Activated effector memory CD4-positive, alpha-beta T cell treated with anti-CD3 and anti-CD28 coated beads, Interleukin-2, amount 50 U/mL, for 16 hours (primary cell): ENCODE results near the gene CCDC197.

ENCODE experiments used
- DNase-seq: peaks from one replicate; pipeline ENCODE4 v3.0.0-alpha.2; 2020

Gene CCDC197

DNA sequence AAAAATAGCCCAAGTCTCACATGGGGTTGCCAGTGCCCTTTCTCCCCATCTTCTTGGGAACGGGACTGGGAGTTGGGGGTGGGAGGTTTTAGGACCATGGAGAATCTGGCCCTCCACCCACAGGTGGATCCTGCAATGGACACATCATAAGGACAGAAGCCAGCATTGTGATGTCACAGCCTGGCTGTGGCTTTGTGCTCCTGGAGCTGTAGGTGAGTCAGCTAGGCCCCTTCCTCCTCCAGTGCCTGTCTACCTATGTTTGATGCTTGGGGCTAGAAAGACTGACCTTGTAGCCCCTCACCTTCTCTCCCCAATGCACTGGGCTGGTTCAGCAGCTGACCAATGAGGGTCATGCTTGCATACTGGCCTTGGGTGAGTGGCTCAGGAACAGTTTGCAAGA is at the start of gene CCDC197:
Gene CCDC197 (plus strand): TSS at position 220 of the 400 bp plus-strand sequence. CDS start 831 bp downstream, outside the sequence.
- no peak for DNase-seq

DNA sequence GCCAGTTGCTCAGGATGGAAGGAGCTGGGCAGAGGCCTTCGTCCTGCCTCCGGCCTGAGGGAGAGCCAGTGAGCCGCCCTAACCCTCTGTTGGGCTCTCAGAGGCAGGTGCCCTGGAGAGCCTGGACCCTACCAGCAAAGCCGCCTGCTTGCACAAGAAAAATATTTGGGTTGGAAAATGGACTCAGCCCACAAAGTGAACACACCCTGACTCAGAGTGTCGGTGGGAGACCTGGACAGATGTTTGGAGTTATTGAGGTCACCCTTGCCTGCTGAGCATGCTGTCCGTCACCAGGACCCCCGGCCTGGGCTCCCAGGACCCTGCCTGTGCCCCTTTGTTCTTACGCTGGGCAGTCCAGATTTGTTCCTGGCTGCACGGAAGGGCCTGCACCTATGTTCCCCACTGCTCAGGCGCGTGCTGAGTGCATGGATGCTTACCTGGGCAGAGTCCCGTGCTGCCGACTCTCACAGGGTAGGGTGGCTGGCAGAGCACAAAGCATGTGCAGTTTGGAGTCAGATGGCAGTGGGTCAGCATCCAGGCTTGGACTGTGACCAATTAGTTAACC is 47.5 kb upstream of the CCDC197 start:
- no peak for DNase-seq

DNA sequence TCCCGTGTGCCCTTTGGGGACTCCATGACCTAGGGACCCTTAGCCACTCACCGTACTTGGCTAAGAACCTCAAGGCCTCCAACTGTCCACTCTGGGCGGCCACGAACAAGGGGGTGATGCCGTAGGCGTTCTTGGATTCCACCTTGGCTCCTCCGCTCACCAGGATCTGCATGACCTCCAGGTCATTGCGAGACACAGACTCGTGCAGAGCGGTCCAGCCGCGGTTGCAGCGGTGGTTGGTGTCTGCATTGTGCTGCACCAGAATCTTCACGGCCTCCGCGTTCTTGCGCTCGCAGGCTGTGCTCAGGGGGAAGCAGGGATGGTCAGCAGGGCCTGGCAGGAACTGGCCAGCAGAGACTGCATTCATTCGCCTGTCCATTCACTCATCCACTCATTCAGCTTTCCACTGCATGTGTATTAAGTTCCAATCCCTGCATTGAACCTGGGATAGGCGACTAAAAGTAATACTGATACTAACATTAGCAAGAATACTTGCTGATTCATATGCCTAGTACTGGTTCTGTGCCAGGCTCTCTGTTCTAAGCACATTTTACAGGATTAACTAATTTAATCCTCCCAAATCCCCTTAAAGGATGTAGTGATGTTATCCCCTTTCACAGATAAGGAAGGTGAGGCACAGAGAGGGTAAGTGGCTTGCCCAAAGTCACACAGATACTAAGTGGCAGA is 46.0 kb upstream of the CCDC197 start:
- no peak for DNase-seq

DNA sequence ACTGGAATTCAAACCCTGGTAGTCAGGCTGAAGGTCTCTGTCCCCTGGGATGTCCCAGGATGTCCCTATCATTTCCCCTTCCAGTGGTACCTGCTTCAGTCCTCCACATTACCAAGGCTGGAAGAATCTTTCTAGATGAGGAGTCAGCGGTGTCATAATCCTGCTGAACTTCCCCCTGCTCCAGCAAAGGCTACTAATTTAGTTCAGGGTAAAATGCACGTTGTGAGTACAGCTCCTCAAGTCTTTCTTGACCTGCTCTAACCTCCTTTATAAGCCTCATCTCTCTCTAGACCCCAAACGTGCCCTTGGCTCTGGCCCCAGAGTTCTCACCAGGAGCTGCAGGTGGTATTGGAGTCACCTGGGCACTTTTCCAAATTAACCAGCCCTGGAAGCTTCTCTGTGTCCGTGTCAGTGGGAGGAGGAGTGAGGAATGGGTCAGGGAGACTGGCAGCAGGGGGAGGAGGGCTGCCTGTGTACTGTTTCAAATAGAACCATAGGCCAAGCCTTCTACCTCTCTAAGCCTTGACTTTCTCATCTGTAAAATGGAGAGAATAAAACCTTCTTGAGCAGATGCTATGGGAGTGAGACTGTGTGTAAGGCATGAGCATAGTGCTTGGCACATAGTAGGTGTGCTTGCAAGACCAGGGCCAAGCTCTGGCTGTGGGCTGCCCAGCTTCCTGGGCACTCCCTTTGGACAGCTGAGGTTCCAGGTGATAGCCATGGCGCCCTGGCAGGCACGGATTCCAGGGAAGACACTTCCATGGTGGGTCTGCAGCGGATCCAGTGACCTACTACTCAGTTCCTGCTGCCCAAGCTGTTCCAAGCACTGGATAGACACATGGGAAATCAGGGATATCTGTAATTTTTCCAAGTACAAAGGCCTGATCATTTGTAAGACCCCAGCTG is 45.2 kb upstream of the CCDC197 start:
- DNase-seq = no peak

DNA sequence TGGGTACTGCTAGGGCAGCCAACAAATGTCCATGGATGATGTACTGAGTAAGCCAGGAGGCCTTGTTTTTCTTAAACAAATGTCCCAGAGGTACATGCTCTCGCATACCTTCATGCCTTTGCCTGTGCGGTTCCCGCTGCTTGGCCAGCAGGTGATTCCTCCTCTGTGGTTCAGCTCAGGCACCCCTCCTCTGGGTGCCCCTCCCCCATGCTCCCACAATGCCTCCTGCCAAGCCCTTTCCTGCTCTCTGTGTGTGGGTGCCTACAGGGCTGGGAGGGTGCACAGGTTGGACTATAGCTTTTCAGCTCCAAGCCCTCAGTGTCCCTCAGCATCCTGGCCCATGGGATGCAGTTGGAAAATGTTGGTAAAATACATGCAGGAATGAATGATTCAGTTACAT is 44.3 kb upstream of the CCDC197 start:
- no peak for DNase-seq

DNA sequence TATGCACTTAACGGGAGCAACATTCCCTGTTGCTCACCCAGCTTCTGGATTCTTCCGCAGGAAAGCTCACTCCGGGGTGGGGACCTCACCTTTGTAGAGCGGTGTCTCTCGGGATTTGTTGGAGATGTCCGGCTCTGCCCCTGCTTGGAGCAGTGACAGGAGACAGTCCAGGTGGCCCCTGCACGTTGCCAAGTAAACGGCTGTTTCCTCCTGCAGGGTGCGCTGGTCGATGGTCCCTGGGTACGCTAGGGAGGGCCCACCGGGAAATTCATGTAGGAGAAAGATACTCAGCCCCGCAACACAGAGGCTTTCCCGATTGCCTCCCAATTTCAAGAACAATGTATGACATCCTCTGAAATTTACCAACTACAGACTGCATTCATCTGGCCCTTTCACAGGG is 43.8 kb upstream of the CCDC197 start:
- no peak for DNase-seq

DNA sequence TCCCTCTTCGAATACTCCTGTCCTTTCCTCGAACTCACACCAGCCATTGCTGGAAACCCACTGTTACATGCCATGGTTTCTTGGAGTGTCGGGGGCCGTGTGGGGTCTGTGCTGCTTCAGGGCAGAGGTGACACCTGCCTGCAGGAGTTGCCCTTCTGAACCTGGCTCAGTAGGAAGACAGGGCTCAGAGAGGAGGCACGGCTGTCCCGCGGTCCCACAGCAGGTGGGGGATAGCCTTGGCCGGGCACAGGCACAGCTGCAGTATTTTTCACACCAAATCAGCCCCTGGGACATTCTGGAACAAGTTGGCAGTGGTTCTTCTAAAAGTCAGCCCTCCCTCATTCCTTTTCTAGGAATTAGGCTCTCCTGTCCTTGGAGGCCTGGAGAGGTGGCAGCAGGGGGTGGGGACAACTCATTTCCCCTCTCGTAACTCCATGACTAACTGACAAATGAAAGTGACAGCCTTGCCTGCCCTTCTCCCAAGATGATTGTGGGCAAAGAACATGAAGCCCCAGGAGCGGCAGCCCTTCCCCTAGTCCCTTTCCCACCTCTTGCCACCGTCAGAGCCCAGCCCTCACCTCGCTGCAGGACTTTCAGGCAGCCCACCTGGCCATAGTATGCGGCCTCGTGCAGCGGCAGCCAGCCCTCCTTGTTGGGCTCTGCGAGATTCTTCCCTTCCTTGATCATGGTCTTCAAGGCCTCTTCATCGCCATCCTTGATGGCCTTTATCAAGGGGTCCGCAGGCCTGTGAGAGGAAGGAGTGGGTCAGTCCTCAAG is 43.2 kb upstream of the CCDC197 start:
- DNase-seq = no peak

DNA sequence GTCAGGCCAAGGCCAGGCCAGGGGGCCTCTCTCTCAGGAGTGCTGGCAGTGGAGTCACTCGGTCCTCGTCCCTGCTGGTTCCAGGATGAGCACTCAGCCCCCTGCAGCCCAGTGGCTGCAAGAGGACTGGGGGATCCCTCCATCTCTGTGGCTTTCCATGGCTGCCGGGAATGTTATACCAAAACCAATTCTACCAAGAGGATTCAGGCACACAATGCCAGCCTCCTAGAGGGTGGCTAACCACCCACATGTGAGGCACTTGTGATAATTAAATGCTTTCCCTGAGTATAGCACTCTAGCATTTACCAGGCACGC is 42.6 kb upstream of the CCDC197 start:
- DNase-seq = no peak

DNA sequence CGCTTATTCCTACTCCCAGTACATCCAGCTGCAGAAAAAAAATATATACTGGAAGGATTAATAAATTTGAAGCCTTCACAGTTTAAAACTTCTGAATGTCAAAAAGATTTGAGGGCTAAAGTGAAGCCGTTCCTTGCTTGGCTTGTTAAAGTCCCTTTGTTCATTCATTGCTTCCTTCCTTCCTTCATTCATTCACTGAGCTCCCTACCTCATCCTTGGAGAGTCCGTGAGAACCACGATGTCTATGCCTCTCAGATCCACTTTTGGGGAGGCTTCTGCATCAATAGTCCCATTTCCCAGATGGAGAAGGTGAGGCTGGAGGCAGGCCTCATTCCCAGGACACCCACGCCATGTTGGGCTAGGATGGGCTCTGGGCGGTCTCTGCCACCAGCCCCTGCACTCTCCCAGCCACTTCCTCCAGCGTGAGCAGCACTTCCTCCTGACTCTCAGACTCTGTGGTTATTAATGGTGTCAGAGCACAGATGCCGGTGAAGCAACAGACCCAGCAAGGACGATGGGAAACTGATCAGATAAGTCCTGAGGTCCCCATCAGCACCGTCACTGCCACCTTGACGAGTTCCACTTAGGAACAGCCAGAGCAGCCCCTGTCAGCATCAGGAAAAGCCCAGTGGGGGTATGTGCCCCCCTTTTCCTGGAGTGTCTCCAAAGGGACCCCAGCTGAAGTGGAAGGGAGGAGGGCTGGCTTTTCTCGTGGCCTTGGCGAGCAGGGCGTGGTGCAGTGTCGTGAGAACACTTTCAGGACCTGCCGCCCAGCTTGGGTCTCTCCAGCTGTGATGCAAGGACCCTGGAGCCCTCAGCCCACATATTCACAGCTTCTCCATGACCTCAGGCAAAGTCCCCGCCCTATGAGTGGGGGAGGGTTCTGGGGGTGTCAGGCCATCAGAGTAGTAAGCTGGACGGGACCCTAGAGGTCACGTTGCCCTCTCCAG is 41.9 kb upstream of the CCDC197 start:
- peak; percentile 80 for DNase-seq

DNA sequence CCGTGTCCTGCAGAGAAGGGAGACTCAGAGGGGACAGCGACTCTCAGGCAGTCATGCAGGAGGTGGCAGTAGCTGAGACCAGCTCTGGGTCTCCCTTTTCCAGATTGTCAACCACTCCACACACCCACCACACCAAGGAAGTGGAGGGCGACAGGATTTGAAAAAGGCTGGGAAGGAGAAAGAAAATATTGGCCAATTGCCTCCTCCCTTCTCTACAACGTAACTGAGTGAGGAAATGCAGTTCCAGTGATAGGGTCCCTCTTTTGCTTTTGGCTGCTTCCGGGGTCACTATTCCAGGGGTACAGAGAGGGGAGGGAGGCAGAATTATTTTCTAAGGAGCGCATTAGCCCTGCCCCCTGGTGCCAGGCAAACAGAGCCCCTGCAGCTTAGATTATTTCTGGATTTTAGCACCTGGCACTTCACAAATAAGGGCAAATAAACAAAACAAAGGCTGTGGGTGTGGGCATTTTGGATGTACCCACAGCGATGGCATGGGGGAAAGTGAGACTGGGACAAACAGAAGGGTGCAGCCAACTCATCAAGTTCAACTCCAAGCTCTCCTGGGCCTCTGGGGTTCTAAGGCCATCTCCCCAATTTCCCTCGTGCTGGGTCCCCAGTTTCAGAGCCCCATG is 41.1 kb upstream of the CCDC197 start:
- no peak for DNase-seq

DNA sequence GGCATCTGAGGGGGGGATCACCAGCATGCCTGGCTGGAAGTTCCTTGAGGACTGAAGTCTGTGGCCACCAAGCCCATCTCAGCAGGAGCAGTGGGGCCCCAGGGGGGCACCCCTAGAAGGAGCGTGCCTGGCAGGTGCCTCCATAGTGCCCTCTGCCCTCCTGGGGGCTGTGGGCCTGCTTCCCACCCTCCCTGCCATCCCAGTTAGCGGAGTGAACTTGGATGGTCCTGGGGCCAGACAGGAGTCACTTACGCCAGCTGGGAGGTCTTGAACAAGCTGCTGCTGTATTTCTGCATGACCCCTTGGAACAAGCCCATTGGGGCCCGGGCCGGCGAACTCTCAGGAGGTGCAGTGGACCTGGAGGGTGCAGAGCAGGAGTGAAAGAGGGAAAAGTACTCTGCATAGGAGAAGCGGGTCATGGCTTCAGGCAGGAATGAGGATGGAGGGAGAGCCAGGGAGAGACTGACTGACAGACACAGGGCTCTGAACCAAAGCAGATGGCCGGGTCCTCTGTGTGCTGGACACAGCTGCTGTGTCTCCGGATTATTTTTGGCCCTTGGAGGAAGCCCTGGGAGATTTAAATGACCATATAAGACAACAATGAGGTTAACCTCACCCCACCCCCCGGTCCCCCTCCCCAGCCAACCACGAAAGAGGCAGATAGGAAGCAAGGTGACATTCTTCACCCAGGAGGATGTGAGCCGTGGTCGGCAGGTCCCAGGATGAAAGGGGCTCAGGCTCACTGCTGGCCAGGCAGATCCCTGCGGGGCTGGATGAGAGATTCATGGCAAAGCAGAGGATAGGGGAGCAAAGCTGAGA is 40.4 kb upstream of the CCDC197 start:
- DNase-seq = no peak

DNA sequence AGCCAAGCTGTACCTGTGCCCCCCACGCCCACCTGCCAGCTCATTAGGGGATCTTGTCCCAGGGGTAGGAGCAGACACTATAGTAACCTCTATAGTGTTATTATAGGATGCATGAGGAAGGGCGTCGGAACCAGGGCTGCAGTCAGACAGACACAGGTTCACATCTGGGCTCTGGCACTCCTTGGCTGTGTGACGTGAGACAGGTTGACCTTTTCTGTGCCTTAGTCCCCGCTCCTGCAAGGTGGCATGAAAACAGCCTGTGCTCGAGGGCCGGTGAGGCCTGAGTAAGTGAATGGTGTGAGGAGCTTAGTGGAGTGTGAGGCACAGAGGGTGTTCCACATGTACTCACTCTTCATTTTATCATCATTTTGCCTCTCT is 39.8 kb upstream of the CCDC197 start:
- no peak for DNase-seq

DNA sequence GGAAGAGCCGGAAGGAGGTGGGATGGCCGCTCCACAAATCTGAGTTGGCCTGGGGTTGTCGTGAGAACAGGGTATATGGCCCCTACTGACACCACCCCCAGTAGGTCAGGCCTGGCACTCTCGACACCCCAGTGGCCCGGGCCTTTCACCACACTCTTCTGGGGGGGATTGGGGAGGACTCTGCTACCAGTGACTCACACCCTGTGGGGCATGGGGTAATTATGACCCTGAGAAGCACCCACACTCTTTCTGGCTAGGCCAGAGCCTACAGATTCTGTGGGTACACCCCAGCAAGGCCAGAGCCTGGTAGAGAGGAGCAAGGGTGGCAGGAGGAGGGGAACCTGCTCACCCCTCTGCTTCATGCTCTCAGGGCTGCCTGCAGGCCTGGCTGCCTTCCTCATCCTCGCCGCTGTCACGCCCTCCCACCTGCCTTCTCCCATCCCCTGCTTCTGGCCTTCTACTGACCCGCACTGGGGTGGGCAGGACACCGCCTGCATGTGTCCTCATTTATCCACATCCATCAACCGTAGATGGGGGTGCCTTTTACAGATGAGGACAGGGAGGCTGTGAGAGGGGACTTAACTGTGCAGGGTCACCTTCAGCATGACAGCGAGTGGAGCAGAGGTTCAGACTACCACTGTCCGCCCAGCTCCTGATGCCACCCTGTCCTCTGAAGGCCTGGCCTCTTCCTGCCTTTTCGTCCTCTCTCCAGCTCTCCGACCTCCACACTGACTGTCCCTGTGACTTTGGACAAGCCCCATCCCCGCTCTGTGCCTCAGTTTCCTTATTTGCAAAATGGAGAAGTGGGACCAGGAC is 39.1 kb upstream of the CCDC197 start:
- no peak for DNase-seq

DNA sequence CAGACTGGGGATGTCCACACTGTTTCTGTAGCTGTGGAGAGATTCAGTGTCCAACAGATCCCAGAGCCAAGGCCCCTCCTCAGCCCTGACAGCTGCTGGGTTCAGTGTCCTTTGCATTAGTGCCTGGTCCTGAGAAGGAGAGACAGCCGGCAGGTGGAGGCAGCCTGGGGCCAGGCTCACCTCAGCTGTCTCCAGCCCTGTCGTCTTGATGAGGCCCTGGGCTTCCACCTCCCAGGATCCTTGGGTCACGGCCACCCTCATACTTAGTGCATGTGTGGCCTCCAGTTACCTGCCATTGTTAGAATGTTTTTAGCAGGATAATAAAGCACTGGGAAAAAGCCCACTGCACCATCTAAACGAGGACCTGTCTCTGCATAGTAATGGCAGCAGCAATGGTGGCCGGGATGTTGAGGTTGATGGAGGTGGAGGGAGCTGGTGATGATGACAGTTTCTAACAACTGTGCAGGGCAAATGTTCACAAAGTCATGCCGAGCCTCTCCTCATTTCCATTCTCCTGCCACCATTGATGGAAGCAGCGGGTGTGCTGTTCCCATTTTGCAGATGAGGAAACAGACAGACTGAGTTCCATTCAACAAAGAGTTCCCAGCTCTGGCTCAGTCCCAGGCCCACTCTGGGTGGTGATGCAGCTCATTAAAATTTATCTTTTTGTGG is 38.4 kb upstream of the CCDC197 start:
- no peak for DNase-seq

DNA sequence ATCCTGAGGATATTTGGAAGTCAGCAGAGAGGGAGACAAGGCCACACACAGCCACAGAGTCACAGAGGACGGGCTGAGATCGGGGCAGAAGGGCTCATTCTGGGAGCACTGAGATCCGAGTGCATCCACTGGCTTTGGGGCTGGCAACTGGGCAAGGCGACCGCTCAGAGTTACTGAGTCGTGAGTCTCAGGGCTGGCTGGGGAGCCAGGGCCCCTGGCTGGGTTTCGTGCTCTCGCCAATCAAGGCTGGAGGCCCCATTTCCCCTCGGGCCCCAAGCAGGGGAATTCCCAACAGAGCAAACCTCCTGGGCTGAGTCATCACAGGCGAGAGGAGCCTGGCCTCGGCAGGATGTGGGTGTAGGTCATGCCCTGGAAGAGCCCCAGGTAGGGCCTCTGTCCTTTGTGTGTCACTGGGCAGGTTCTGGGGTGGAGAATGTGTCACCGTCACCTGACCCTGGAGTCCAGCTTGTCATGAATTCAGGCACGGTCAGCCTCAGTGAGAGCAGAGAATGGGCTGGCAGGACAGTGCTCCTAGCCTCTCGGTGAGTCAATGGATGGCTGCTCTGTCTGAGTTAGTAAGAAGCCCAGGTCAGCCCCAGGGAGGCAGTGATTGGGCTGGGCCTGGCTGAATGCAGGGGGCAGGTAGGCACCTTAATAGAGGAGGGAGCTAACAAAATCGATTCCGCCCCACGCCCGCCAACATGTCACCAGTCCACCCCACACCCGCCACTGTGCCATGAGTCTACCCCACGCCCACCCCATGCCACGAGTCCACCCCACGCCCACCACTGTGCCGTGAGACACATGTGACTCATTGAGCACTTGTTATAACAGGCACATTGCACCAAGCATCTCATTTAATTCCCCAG is 37.6 kb upstream of the CCDC197 start:
- peak; percentile 97 for DNase-seq

DNA sequence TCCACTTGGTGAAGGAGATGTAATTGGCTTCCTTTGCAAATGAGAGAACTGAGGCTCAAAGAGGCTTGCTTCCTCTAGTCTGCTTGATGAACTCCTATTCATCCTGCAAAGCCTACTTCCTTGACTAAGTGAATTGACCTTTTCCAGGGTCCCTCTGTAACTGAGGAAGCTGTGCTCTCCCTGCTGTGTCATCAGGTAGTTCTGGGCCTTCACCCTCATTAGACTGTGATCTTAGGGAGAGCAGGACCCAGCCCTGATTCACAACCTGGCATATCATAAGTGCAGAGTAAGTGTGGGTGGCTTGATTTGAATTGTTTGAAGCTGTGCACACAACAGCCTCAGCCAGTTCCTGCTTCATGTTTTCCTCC is 37.0 kb upstream of the CCDC197 start:
- peak; percentile 75 for DNase-seq

DNA sequence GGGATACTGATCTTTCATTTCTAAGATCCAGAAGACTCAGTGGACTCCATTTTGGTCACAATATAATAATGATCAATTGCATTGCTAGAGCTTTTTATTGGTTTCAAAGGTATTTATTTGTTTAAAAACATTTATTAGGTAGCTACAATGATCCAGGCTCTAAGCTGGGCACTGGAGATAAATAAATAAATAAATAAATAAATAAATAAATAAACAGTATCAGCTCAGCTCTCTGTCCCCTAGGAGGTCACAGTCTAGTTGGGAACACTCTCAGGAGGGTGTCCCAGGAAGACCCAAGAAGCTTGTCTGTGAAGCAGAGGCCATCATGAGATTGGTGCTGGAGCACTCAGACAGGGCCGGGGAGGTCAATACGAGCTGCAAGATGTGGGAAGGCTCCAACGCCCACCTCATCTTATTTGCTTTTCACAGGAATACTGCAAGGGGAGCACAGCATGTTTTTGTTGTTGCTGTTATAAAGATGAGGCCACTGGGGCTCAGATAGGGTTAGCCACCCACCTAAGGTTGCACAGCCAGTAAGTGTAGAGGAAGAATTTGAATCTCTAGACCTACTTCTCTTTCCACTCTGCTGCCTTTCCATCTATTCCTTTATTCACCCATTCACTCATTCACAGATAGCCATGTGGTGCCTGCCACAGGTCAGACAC is 36.2 kb upstream of the CCDC197 start:
- DNase-seq = no peak

DNA sequence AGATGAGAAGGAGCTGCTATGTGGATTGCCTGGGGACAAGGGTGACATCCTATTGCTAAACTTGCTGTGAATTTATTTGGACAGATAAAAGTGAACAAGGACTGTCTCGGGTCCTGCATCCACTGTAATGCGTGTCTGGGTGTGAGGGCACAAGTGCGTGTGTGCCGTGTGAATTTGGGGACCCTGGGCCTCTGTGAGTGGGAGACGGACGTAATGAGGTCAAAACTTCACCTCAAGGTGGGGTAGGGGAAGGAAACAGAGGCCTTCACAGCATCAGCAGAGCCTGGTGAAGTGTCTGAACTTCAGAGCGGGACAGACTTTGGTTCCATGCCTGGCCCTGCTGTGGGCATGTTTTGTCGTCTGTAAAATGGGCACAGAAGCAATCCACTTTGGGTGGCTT is 35.5 kb upstream of the CCDC197 start:
- DNase-seq = no peak
